ENCODE measurements around the gene KRTAP10-11.

GRCh38 chr21:44682580-44683151 lies 36.5 kb downstream of the KRTAP10-11 start:
- no peak for TF ChIP-seq CREB1 (CRISPR knock-in tag; IDR thresholded peaks at IDR 0.05)
- no peak for TF ChIP-seq CTCF (IDR thresholded peaks at IDR 0.05)
- TF ChIP-seq TEAD4 (CRISPR knock-in tag; IDR thresholded peaks at IDR 0.05), result no peak
- no peak for TF ChIP-seq FOXP1 (CRISPR knock-in tag; IDR thresholded peaks at IDR 0.05; ENCODE audit: borderline replicate concordance)
- no peak for TF ChIP-seq KAT7 (CRISPR knock-in tag; IDR thresholded peaks at IDR 0.05; ENCODE audit: borderline replicate concordance)
